ENCODE results near the gene DNAJC24.

- TF ChIP-seq CTCF (tag by site-specific recombination; IDR thresholded peaks at IDR 0.05) = no peak
- no peak for TF ChIP-seq ZNF571 (tag by site-specific recombination; IDR thresholded peaks at IDR 0.05)
- no peak for TF ChIP-seq ZNF501 (tag by site-specific recombination; IDR thresholded peaks at IDR 0.05)
- no peak for TF ChIP-seq ZBTB7A (tag by site-specific recombination; IDR thresholded peaks at IDR 0.05; ENCODE audit: low read depth)
- TF ChIP-seq ZNF792 (tag by site-specific recombination; IDR thresholded peaks at IDR 0.05) = no peak
- TF ChIP-seq ZNF266 (tag by site-specific recombination; IDR thresholded peaks at IDR 0.05; ENCODE audit: low read depth) = no peak
- TF ChIP-seq ZFP41 (tag by site-specific recombination; IDR thresholded peaks at IDR 0.05; ENCODE audit: borderline replicate concordance) = no peak
- no peak for TF ChIP-seq YY1 (tag by site-specific recombination; IDR thresholded peaks at IDR 0.05)
- TF ChIP-seq ZNF175 (tag by site-specific recombination; IDR thresholded peaks at IDR 0.05) = no peak
- TF ChIP-seq ZNF510 (tag by site-specific recombination; IDR thresholded peaks at IDR 0.05; ENCODE audit: insufficient replicate concordance) = no peak
- no peak for TF ChIP-seq ZSCAN23 (tag by site-specific recombination; IDR thresholded peaks at IDR 0.05)
- TF ChIP-seq ZNF837 (tag by site-specific recombination; IDR thresholded peaks at IDR 0.05) = no peak
- TF ChIP-seq ZNF785 (tag by site-specific recombination; IDR thresholded peaks at IDR 0.05) = no peak
- TF ChIP-seq ZNF221 (tag by site-specific recombination; IDR thresholded peaks at IDR 0.05; ENCODE audit: borderline replicate concordance) = no peak
Measured at GRCh38 chr11:31422703-31423102, 53.0 kb downstream of the DNAJC24 start.
